Naive thymus-derived CD4-positive, alpha-beta T cell (primary cell): ENCODE results near the gene RWDD1. TPM values are rescaled to one million over a fixed set of nuclear protein-coding genes. Genes with fewer than 3 reads are reported as not detected.

Experiments
- ATAC-seq: fragments of 150-1000 bp; cut with Tn5 transposase; 2 replicates; pipeline ENCODE4 v1.10.0; 2021; ENCODE audit warnings: mild to moderate bottlenecking, moderate library complexity
- CTCF ChIA-PET: fragments of 350-600 bp; sonication (Branson Sonifier 250); formaldehyde crosslinking; loops from one replicate; lab custom pipeline; 2021; ENCODE audit warnings: antibody characterized with exemption; lab: Charles Lee
- POLR2A ChIA-PET: fragments of 350-600 bp; sonication (Branson Sonifier 250); formaldehyde crosslinking; loops from one replicate; lab custom pipeline; 2021; ENCODE audit warnings: antibody characterized with exemption, inconsistent platforms; lab: Charles Lee
- DNase-seq, 9 donors: peaks; one replicate each; pipeline versions ENCODE4 v3.0.0 to v3.0.0-alpha.2; 2020 to 2022; ENCODE audit warnings: mixed read lengths in 1 of 9
- H3K27ac ChIP-seq: one replicate; pipeline ENCODE4 v1.7.0; 2013; ENCODE audit warnings: mild to moderate bottlenecking, low read depth, low read length, moderate library complexity
- H3K27me3 ChIP-seq, 2 donors: one replicate each; pipeline ENCODE4 v1.7.0; 2013; ENCODE audit warnings: low read length in 2 of 2, mild to moderate bottlenecking in 2 of 2, moderate library complexity in 2 of 2; ENCODE audit not compliant: control insufficient read depth in 2 of 2, insufficient read depth in 2 of 2
- H3K36me3 ChIP-seq, 3 experiments: 1 replicate in 2 of 3; 2 replicates in 1 of 3; pipeline ENCODE4 v1.7.0; 2013; ENCODE audit warnings: low read length in 3 of 3, mild to moderate bottlenecking in 3 of 3, moderate library complexity in 1 of 3; ENCODE audit not compliant: insufficient read depth in 3 of 3, control insufficient read depth in 2 of 3
- H3K4me1 ChIP-seq, 2 donors: one replicate each; pipeline ENCODE4 v1.7.0; 2013; ENCODE audit warnings: low read length in 2 of 2, mild to moderate bottlenecking in 2 of 2, moderate library complexity in 1 of 2; ENCODE audit not compliant: control insufficient read depth in 2 of 2, insufficient read depth in 2 of 2
- H3K4me3 ChIP-seq: 2 replicates; pipeline ENCODE4 v1.7.0; 2013; ENCODE audit warnings: mild to moderate bottlenecking, low read length
- H3K9me3 ChIP-seq, 3 experiments: 1 replicate in 2 of 3; 2 replicates in 1 of 3; pipeline ENCODE4 v1.7.0; 2013; ENCODE audit warnings: low read length in 3 of 3; ENCODE audit not compliant: control insufficient read depth in 2 of 3
- H3K27ac Mint-ChIP-seq, 9 donors: one replicate each; pipeline ENCODE4 v1.8.0; 2020 to 2022; ENCODE audit warnings: mixed read lengths in 9 of 9, mild to moderate bottlenecking in 8 of 9, moderate library complexity in 5 of 9, inconsistent platforms in 2 of 9
- H3K27me3 Mint-ChIP-seq, 5 donors: one replicate each; pipeline ENCODE4 v1.8.0; 2021 to 2022; ENCODE audit warnings: mixed read lengths in 5 of 5, mild to moderate bottlenecking in 1 of 5
- H3K36me3 Mint-ChIP-seq, 5 donors: one replicate each; pipeline ENCODE4 v1.8.0; 2020 to 2022; ENCODE audit warnings: mixed read lengths in 5 of 5, mild to moderate bottlenecking in 3 of 5, inconsistent platforms in 1 of 5
- H3K4me1 Mint-ChIP-seq, 7 donors: one replicate each; pipeline ENCODE4 v1.8.0; 2020 to 2022; ENCODE audit warnings: mixed read lengths in 7 of 7, mild to moderate bottlenecking in 3 of 7, inconsistent platforms in 1 of 7
- H3K4me3 Mint-ChIP-seq, 10 donors: one replicate each; pipeline ENCODE4 v1.8.0; 2020 to 2022; ENCODE audit warnings: mild to moderate bottlenecking in 10 of 10, mixed read lengths in 10 of 10, moderate library complexity in 6 of 10, inconsistent platforms in 2 of 10
- H3K9me3 Mint-ChIP-seq, 11 donors: one replicate each; pipeline ENCODE4 v1.8.0; 2020 to 2022; ENCODE audit warnings: mixed read lengths in 11 of 11, mild to moderate bottlenecking in 4 of 11, inconsistent platforms in 1 of 11, moderate library complexity in 1 of 11
- intact Hi-C, 2 donors: fragments of 100-400 bp; cut with micrococcal nuclease; formaldehyde crosslinking; loops; one replicate each; pipeline ENCODE4 v1.15.1; 2023
- polyA plus RNA-seq, 2 donors: library from polyadenylated mRNA; unstranded; fragments of 300-500 nt; fragmentation: Illumina TruSeq; gene quantifications; one replicate each; pipeline ENCODE4 v1.2.3, GENCODE V29; 2021
- total RNA-seq, 6 experiments: library from RNA in 5 of 6; stranded (reverse) in 5 of 6; gene quantifications; 1 replicate in 5 of 6; 2 replicates in 1 of 6; pipeline ENCODE4 v1.2.3 and lab custom pipeline; 2021 to 2026

Gene RWDD1
- total and polyA plus RNA-seq, 7 experiments from 2014 or later = 33.2 to 68.5 (median 36.7) TPM

GRCh38 chr6:116529466-116530290 is 41.6 kb upstream of the RWDD1 start:
- intact Hi-C loops = loop anchor here in 1 of 2 donors (5.0 kb wide), 1 partner anchor 137 kb away; no protein-coding TSS in a partner anchor
- ATAC-seq = no peak
- CTCF ChIA-PET = interaction anchor here (0.7 to 2.2 kb wide), 3 partner anchors 241 to 504 kb away, joined by 3 to 6 read pairs (median 3); no protein-coding TSS in a partner anchor

GRCh38 chr6:116530436-116530835 is 40.9 kb upstream of the RWDD1 start:
- Mint-ChIP-seq H3K4me1 (no peaks in the 10 kb centered on the region), H3K36me3 (no peaks in the 10 kb centered on the region), H3K27me3 (peaks cover 15 to 67% (median 34%) of the 10 kb centered on the region in 5 donors), H3K9me3 (no peaks in the 10 kb centered on the region), H3K4me3 (no peak overlapping the region), H3K27ac (no peak overlapping the region)
- H3K9me3 ChIP-seq = no peaks in the 10 kb centered on the region
- no peak overlapping the region for H3K27ac ChIP-seq
- H3K4me1 ChIP-seq = no peaks in the 10 kb centered on the region
- no peaks in the 10 kb centered on the region for H3K27me3 ChIP-seq
- ATAC-seq (no peak), DNase-seq (no peak)
- POLR2A ChIA-PET = no interaction called here
- CTCF ChIA-PET = interaction anchor here (0.7 to 0.9 kb wide), 2 partner anchors 243 to 505 kb away, joined by 3 to 4 read pairs; no protein-coding TSS in a partner anchor
- intact Hi-C loops = loop anchor here in 1 of 2 donors (5.0 kb wide), 1 partner anchor 138 kb away; no protein-coding TSS in a partner anchor
- no peak overlapping the region for H3K4me3 ChIP-seq
- no peaks in the 10 kb centered on the region for H3K36me3 ChIP-seq

More at GRCh38 chr6:116529466-116530290, 41.6 kb upstream of the RWDD1 start:
- Histone ChIP-seq H3K36me3 (no peaks in the 10 kb centered on the region), H3K27ac (no peak overlapping the region), H3K27me3 (no peaks in the 10 kb centered on the region), H3K4me3 (no peak overlapping the region), H3K4me1 (no peaks in the 10 kb centered on the region), H3K9me3 (no peaks in the 10 kb centered on the region)
- Mint-ChIP-seq H3K36me3 (no peaks in the 10 kb centered on the region), H3K27me3 (peaks cover 15 to 66% (median 34%) of the 10 kb centered on the region in 5 donors), H3K4me1 (no peaks in the 10 kb centered on the region), H3K9me3 (no peaks in the 10 kb centered on the region), H3K4me3 (no peak overlapping the region), H3K27ac (no peak overlapping the region)
- no peak for DNase-seq
- POLR2A ChIA-PET = no interaction called here

- POLR2A ChIA-PET = no interaction called here
- Mint-ChIP-seq H3K27me3 (peaks cover 15 to 56% (median 32%) of the 10 kb centered on the region in 5 donors), H3K36me3 (no peaks in the 10 kb centered on the region), H3K4me1 (no peaks in the 10 kb centered on the region), H3K9me3 (no peaks in the 10 kb centered on the region), H3K4me3 (no peak overlapping the region), H3K27ac (no peak overlapping the region)
- DNase-seq (peak; percentile 12 to 76 (median 61)), ATAC-seq (peak; percentile 98)
- no peaks in the 10 kb centered on the region for H3K36me3 ChIP-seq
- no peak overlapping the region for H3K27ac ChIP-seq
- H3K4me3 ChIP-seq = no peak overlapping the region
- H3K4me1 ChIP-seq = no peaks in the 10 kb centered on the region
- H3K9me3 ChIP-seq = no peaks in the 10 kb centered on the region
- CTCF ChIA-PET = interaction anchor here (0.7 to 2.3 kb wide), 4 partner anchors 243 to 420 kb away, joined by 3 to 11 read pairs (median 6); no protein-coding TSS in a partner anchor
- H3K27me3 ChIP-seq = no peaks in the 10 kb centered on the region
- intact Hi-C loops = loop anchor here (1.0 to 5.0 kb wide), 8 partner anchors 88 to 314 kb away; partner anchors contain the start of gene DSE (in 1 of the 2)
Measured at GRCh38 chr6:116531675-116532570, 39.4 kb upstream of the RWDD1 start.

GRCh38 chr6:116533233-116533957 is 37.9 kb upstream of the RWDD1 start:
- no peaks in the 10 kb centered on the region for H3K4me1 ChIP-seq
- DNase-seq (no peak), ATAC-seq (no peak)
- no peaks in the 10 kb centered on the region for H3K36me3 ChIP-seq
- H3K9me3 ChIP-seq = no peaks in the 10 kb centered on the region
- H3K4me3 Mint-ChIP-seq = no peak overlapping the region
- H3K27me3 ChIP-seq = no peaks in the 10 kb centered on the region
- no peaks in the 10 kb centered on the region for H3K36me3 Mint-ChIP-seq
- intact Hi-C loops = loop anchor here in 1 of 2 donors (2.0 to 5.0 kb wide), 3 partner anchors 141 to 315 kb away; partner anchors contain the start of gene DSE
- no peak overlapping the region for H3K27ac Mint-ChIP-seq
- H3K4me3 ChIP-seq = no peak overlapping the region
- H3K9me3 Mint-ChIP-seq = no peaks in the 10 kb centered on the region
- ChIA-PET POLR2A (no interaction called here), CTCF (interaction anchor here (0.7 to 3.0 kb wide), 8 partner anchors 11 to 422 kb away, joined by 3 to 23 read pairs (median 4); partner anchors contain the start of gene TRAPPC3L)
- no peak overlapping the region for H3K27ac ChIP-seq
- H3K27me3 Mint-ChIP-seq = peaks cover 15 to 50% (median 27%) of the 10 kb centered on the region in 5 donors
- H3K4me1 Mint-ChIP-seq = no peaks in the 10 kb centered on the region

- Histone ChIP-seq H3K27ac (no peak overlapping the region), H3K4me3 (no peak overlapping the region), H3K27me3 (no peaks in the 10 kb centered on the region), H3K4me1 (no peaks in the 10 kb centered on the region), H3K9me3 (no peaks in the 10 kb centered on the region), H3K36me3 (no peaks in the 10 kb centered on the region)
- intact Hi-C loops = loop anchor here in 1 of 2 donors (5.0 kb wide), 1 partner anchor 312 kb away; no protein-coding TSS in a partner anchor
- ATAC-seq (no peak), DNase-seq (no peak)
- H3K4me1 Mint-ChIP-seq = no peaks in the 10 kb centered on the region
- H3K36me3 Mint-ChIP-seq = no peaks in the 10 kb centered on the region
- H3K4me3 Mint-ChIP-seq = no peak overlapping the region
- CTCF ChIA-PET = interaction anchor here (0.7 to 3.0 kb wide), 14 partner anchors 25 to 318 kb away, joined by 3 to 23 read pairs (median 6); no protein-coding TSS in a partner anchor
- H3K27ac Mint-ChIP-seq = no peak overlapping the region
- peaks cover 7 to 41% (median 22%) of the 10 kb centered on the region in 5 donors for H3K27me3 Mint-ChIP-seq
- POLR2A ChIA-PET = interaction anchor here (0.9 kb wide), 1 partner anchor 256 kb away, joined by 3 read pairs; the partner anchor contains the start of gene TSPYL1
- no peaks in the 10 kb centered on the region for H3K9me3 Mint-ChIP-seq
Measured at GRCh38 chr6:116535109-116535508, 36.2 kb upstream of the RWDD1 start.
